KMS-11 (cell line): Measurements from ENCODE around the gene PAPPA2.

Experiments used
- H2AFZ ChIP-seq: fragments of 200-600 bp; sonication (generic); 2 replicates; pipeline ENCODE4 v1.6.1; 2016; ENCODE audit warnings: antibody characterized with exemption, mixed run types, low read depth
- H3K27ac ChIP-seq: fragments of 200-600 bp; sonication (generic); 2 replicates; pipeline ENCODE4 v1.6.1; 2016; ENCODE audit warnings: mild to moderate bottlenecking, mixed run types
- H3K27me3 ChIP-seq: fragments of 200-600 bp; sonication (generic); 2 replicates; pipeline ENCODE4 v1.6.1; 2017; ENCODE audit warnings: mild to moderate bottlenecking, low read depth, mixed run types, moderate library complexity; ENCODE audit not compliant: insufficient read depth
- H3K36me3 ChIP-seq: fragments of 200-600 bp; sonication (generic); 2 replicates; pipeline ENCODE4 v1.6.1; 2017; ENCODE audit warnings: mild to moderate bottlenecking, mixed run types; ENCODE audit not compliant: insufficient read depth
- H3K4me1 ChIP-seq: fragments of 200-600 bp; sonication (generic); 2 replicates; pipeline ENCODE4 v1.6.1; 2016; ENCODE audit warnings: mild to moderate bottlenecking, low read depth, mixed run types; ENCODE audit not compliant: poor library complexity, severe bottlenecking
- H3K4me2 ChIP-seq: fragments of 200-600 bp; sonication (generic); 2 replicates; pipeline ENCODE4 v1.7.0; 2016; ENCODE audit warnings: mild to moderate bottlenecking, mixed run types
- H3K4me3 ChIP-seq: fragments of 200-600 bp; sonication (generic); IDR thresholded peaks from 2 replicates; pipeline ENCODE4 v1.6.1; 2017; ENCODE audit warnings: low read depth, low read length, mixed read lengths; ENCODE audit not compliant: insufficient read depth
- H3K79me2 ChIP-seq: fragments of 200-600 bp; sonication (generic); 2 replicates; pipeline ENCODE4 v1.6.1; 2016; ENCODE audit warnings: low read depth, mixed run types; ENCODE audit not compliant: insufficient read depth
- H3K9ac ChIP-seq: fragments of 200-600 bp; sonication (generic); 2 replicates; pipeline ENCODE4 v1.6.1; 2016; ENCODE audit warnings: mild to moderate bottlenecking, mixed run types
- H4K20me1 ChIP-seq: fragments of 200-600 bp; sonication (generic); 2 replicates; pipeline ENCODE4 v1.6.1; 2016; ENCODE audit warnings: mild to moderate bottlenecking, mixed run types; ENCODE audit not compliant: insufficient read depth
- CTCF ChIP-seq: fragments of 200-600 bp; sonication (generic); conservative IDR thresholded peaks from 2 replicates; pipeline ENCODE4 v1.6.1; 2017; ENCODE audit warnings: low read depth, mild to moderate bottlenecking, antibody characterized with exemption, low read length, moderate library complexity, mixed read lengths

Gene PAPPA2

GRCh38 chr1:176436251-176436650 is 26.7 kb upstream of the PAPPA2 start:
- no peaks in the 10 kb centered on the region for H3K79me2 ChIP-seq
- H3K9ac ChIP-seq: no peak overlapping the region
- no peak overlapping the region for H3K27ac ChIP-seq
- no peaks in the 10 kb centered on the region for H3K36me3 ChIP-seq
- H3K4me2 ChIP-seq: no peak overlapping the region
- no peaks in the 10 kb centered on the region for H3K27me3 ChIP-seq
- no peak for TF ChIP-seq CTCF
- H4K20me1 ChIP-seq: no peaks in the 10 kb centered on the region
- no peaks in the 10 kb centered on the region for H3K4me1 ChIP-seq
- no peak overlapping the region for H2AFZ ChIP-seq
- no peak overlapping the region for H3K4me3 ChIP-seq

GRCh38 chr1:176440176-176440575 is 22.8 kb upstream of the PAPPA2 start:
- Histone ChIP-seq H3K36me3 (no peaks in the 10 kb centered on the region), H3K4me2 (no peak overlapping the region), H3K27ac (no peak overlapping the region), H3K9ac (no peak overlapping the region), H3K27me3 (no peaks in the 10 kb centered on the region), H3K4me1 (no peaks in the 10 kb centered on the region), H3K79me2 (no peaks in the 10 kb centered on the region), H3K4me3 (no peak overlapping the region), H4K20me1 (no peaks in the 10 kb centered on the region), H2AFZ (no peak overlapping the region)
- no peak for TF ChIP-seq CTCF

- no peak overlapping the region for H3K27ac ChIP-seq
- H3K9ac ChIP-seq: no peak overlapping the region
Observed at GRCh38 chr1:176444286-176444685, 18.7 kb upstream of the PAPPA2 start.

GRCh38 chr1:176445402-176445801 is 17.6 kb upstream of the PAPPA2 start:
- no peaks in the 10 kb centered on the region for H3K27me3 ChIP-seq
- no peak overlapping the region for H2AFZ ChIP-seq
- no peak for TF ChIP-seq CTCF
- no peak overlapping the region for H3K4me3 ChIP-seq
- H3K79me2 ChIP-seq: no peaks in the 10 kb centered on the region
- no peaks in the 10 kb centered on the region for H4K20me1 ChIP-seq
- H3K36me3 ChIP-seq: no peaks in the 10 kb centered on the region
- no peak overlapping the region for H3K4me2 ChIP-seq
- H3K27ac ChIP-seq: no peak overlapping the region
- no peaks in the 10 kb centered on the region for H3K4me1 ChIP-seq
- H3K9ac ChIP-seq: no peak overlapping the region

More at GRCh38 chr1:176444286-176444685, 18.7 kb upstream of the PAPPA2 start:
- no peak for TF ChIP-seq CTCF
- Histone ChIP-seq H3K79me2 (no peaks in the 10 kb centered on the region), H3K27me3 (no peaks in the 10 kb centered on the region), H3K4me3 (no peak overlapping the region), H2AFZ (no peak overlapping the region), H3K36me3 (no peaks in the 10 kb centered on the region), H4K20me1 (no peaks in the 10 kb centered on the region), H3K4me2 (no peak overlapping the region), H3K4me1 (no peaks in the 10 kb centered on the region)
